ENCODE results near the gene PRELID2.

DNA sequence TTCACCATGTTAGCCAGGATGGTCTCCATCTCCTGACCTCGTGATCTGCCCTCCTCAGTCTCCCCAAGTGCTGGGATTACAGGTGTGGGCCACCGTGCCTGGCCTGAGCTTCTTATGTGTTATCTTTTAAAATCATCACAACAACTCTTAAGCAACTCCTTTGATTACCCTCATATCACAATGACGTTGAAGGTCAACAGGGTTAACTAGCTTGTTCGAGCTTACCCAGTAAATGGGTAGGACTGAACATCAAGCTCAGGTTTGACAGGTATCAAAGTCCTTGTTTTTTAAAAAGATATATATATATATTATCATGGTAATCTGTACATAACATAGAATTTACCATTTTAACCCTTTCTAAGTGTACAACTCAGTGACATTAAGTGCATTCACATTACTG lies 34.6 kb upstream of the PRELID2 start:
- TF ChIP-seq, protein P1, sequence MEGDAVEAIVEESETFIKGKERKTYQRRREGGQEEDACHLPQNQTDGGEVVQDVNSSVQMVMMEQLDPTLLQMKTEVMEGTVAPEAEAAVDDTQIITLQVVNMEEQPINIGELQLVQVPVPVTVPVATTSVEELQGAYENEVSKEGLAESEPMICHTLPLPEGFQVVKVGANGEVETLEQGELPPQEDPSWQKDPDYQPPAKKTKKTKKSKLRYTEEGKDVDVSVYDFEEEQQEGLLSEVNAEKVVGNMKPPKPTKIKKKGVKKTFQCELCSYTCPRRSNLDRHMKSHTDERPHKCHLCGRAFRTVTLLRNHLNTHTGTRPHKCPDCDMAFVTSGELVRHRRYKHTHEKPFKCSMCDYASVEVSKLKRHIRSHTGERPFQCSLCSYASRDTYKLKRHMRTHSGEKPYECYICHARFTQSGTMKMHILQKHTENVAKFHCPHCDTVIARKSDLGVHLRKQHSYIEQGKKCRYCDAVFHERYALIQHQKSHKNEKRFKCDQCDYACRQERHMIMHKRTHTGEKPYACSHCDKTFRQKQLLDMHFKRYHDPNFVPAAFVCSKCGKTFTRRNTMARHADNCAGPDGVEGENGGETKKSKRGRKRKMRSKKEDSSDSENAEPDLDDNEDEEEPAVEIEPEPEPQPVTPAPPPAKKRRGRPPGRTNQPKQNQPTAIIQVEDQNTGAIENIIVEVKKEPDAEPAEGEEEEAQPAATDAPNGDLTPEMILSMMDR (IDR thresholded peaks at IDR 0.05; ENCODE audit: low read depth, low read length) = no peak
- no peak for TF ChIP-seq EZH2phosphoT487 (IDR thresholded peaks at IDR 0.05; ENCODE audit: low read depth)

Measured in OCI-LY3 (cell line).